IPS-18a (cell line): ENCODE data around the gene SGK1.
"Not testable (repeated sequence)": the region's sequence is repeated elsewhere in the genome, so short reads cannot be mapped to it uniquely, and the experiment has no call there.

Source experiments
- H3K27ac ChIP-seq: one replicate; pipeline ENCODE4 v1.5.1; 2013; ENCODE audit warnings: low read length
- H3K27me3 ChIP-seq: one replicate; pipeline ENCODE4 v1.6.1; 2013; ENCODE audit warnings: mild to moderate bottlenecking, low read length; ENCODE audit not compliant: control insufficient read depth, insufficient read depth
- H3K36me3 ChIP-seq: one replicate; pipeline ENCODE4 v1.6.1; 2013; ENCODE audit warnings: low read depth, low read length; ENCODE audit not compliant: control insufficient read depth
- H3K4me1 ChIP-seq: one replicate; pipeline ENCODE4 v1.6.1; 2013; ENCODE audit warnings: low read depth, low read length; ENCODE audit not compliant: control insufficient read depth
- H3K4me3 ChIP-seq: one replicate; pipeline ENCODE4 v1.5.1; 2013; ENCODE audit warnings: low read length
- H3K9ac ChIP-seq: one replicate; pipeline ENCODE4 v1.6.1; 2013; ENCODE audit warnings: mild to moderate bottlenecking, low read length, moderate library complexity
- H3K9me3 ChIP-seq: one replicate; pipeline ENCODE4 v1.6.1; 2013; ENCODE audit warnings: low read depth, low read length; ENCODE audit not compliant: control insufficient read depth

Gene SGK1

DNA sequence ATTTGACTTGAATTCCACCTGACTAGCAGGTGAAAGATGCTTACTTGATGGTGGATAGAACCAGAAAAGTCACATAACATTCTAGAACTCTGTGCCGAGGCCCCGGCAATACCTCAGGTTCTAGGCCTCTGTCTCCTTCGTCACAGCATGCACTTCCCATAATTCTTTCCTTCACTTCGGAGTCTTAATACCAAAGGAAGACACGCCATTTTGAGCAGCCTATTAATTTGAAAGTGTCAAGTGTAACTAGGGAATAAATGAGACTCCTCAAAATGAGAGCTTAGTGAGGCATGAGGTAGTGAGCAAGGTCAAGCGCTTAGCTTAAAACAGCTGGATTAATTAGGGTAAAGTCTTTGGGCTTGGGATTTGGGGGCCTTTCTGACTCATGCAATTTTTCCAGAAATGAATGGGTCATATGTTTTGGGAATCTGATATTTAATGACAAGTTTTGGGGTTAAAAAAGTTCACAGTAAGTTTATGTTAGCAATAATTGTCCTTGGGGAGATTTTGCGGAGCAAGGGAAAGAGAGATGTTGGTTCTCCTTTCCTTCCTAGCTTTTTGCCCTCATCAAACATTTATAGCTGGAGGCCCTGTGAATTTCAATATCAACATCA lies 29.1 kb upstream of the SGK1 start:
- Histone ChIP-seq H3K27me3 (no peaks in the 10 kb centered on the region), H3K36me3 (no peaks in the 10 kb centered on the region), H3K27ac (no peak overlapping the region), H3K9ac (no peak overlapping the region), H3K9me3 (no peaks in the 10 kb centered on the region), H3K4me1 (peaks cover 3% of the 10 kb centered on the region), H3K4me3 (no peak overlapping the region)

DNA sequence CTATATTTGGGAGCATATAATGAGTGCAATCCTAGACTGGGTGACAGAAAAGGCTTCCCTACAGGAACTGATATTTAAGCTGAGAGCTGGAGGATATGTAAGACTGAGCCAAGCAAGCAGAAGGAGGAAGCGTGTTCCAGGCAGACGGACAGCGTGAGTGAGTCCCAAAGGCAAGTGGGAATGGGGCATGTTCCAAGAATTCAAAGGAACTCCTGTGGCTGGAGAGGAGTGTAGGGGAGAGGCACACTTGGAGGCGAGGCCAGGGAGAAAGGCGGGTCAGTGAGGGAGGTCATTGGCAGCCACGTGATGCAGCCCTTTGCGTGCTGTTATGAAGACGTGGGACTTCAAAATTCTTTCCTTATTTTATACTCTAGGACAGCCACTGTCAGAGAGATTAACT lies 27.9 kb upstream of the SGK1 start:
- Histone ChIP-seq H3K27me3 (no peaks in the 10 kb centered on the region), H3K9ac (no peak overlapping the region), H3K36me3 (no peaks in the 10 kb centered on the region), H3K4me1 (no peaks in the 10 kb centered on the region), H3K4me3 (no peak overlapping the region), H3K27ac (no peak overlapping the region), H3K9me3 (no peaks in the 10 kb centered on the region)

DNA sequence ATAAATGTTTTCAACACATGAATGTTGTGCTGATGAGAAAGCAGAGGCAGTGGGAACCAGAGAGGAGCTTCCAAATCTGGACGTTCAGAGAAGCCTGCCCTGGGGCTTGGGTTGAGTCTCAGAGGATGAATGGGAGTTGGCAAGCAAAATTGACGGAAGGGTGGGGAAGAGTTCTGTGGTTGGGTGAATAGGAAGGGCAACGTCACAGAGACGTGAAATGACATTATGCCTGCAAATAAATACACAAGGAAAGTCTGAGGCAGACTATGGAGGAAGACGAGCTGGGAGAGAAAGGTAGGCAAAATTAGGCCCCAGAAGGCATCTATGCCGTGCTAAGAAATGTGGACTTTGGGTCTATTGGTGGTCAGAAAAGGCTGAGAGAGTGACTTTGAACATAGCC lies 25.2 kb upstream of the SGK1 start:
- Histone ChIP-seq H3K27me3 (no peaks in the 10 kb centered on the region), H3K27ac (no peak overlapping the region), H3K9ac (no peak overlapping the region), H3K36me3 (no peaks in the 10 kb centered on the region), H3K4me3 (no peak overlapping the region), H3K4me1 (no peaks in the 10 kb centered on the region), H3K9me3 (no peaks in the 10 kb centered on the region)

DNA sequence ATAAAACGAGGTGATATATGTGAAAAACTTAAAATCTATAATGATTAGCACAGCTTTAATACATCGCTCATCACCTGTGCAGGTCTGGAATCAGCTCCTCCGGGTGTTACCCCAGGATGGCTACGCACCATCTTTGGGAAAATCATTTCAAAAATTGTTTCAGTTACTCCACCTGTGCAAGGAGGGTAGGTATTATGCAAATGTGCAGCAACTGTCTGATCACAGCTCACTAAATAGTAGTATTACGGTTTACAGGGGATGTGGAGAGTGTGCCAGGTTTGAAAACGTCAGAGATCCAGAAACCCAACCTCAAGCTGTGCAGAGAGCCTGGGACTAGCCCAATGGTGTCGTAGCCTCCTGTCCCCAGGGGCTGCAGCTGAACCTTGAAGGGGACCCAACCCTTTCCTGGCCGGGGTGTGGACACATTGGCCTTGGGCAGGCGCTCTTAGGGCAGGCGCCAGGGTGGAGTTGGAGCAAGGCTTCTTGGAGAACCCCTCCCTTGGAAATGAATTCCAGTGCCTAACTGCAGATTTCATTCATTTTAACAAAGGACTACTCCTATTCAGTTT lies 24.2 kb upstream of the SGK1 start:
- H3K36me3 ChIP-seq: no peaks in the 10 kb centered on the region
- H3K4me3 ChIP-seq: no peak overlapping the region
- H3K9me3 ChIP-seq: no peaks in the 10 kb centered on the region
- no peak overlapping the region for H3K27ac ChIP-seq
- H3K9ac ChIP-seq: no peak overlapping the region
- no peaks in the 10 kb centered on the region for H3K27me3 ChIP-seq
- H3K4me1 ChIP-seq: no peaks in the 10 kb centered on the region

DNA sequence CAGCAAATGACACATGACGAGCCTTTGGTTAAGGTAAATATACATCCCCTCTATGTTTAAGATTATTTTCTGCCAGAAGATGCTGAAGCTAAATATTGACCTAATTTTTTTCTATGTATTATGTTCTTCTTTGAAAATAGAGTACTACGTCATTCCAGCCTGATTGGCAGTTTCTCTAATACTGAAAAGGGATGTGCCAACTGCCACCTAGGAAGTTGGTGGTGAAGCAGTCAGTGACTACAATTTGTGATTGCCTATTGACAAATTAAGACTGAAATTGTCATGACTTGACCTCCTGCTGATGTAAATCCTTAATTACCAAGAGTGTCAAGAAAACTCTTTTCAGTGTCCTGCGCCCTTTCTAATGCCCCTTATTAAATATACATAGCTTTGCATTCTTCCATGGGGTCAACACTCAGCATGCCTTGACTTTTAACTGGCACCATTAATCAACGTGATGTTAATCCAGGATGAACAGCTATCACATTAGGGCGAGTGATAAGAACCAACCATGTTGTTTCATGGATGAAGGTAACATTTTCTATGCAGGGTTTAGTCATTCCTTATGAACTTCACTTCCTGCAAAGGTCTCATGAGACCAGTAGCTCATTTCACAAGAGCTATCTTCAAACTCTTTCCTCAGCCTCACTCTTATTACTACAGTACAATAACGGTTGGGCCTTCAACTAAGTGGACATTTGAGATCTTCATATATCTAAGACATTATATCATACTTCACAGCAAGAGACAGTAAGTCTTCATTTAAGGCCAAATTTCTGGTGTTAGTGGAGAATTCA lies 22.5 kb upstream of the SGK1 start:
- no peaks in the 10 kb centered on the region for H3K36me3 ChIP-seq
- H3K4me3 ChIP-seq: no peak overlapping the region
- H3K4me1 ChIP-seq: no peaks in the 10 kb centered on the region
- no peak overlapping the region for H3K9ac ChIP-seq
- H3K9me3 ChIP-seq: no peaks in the 10 kb centered on the region
- no peak overlapping the region for H3K27ac ChIP-seq
- H3K27me3 ChIP-seq: no peaks in the 10 kb centered on the region

DNA sequence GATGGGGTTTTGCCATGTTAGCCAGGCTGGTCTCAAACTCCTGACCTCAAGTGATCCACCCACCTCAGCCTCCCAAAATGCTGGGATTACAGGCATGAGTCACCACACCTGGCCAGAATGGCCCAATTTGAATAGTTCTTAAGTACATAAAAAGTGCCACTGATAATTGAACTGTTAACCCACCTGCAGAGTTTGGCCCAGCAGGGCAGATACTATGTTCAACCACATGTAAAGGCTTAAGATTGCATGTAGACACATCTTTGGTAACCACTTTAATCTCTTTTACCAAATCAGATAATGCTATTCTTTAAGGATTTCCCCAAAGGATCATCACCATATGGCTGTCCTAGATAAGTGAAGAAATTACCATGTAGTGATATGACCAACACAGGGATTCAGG lies 21.3 kb upstream of the SGK1 start:
- H3K4me3 ChIP-seq: no peak overlapping the region
- no peaks in the 10 kb centered on the region for H3K4me1 ChIP-seq
- H3K27me3 ChIP-seq: no peaks in the 10 kb centered on the region
- no peak overlapping the region for H3K27ac ChIP-seq
- no peaks in the 10 kb centered on the region for H3K36me3 ChIP-seq
- no peaks in the 10 kb centered on the region for H3K9me3 ChIP-seq
- no peak overlapping the region for H3K9ac ChIP-seq

DNA sequence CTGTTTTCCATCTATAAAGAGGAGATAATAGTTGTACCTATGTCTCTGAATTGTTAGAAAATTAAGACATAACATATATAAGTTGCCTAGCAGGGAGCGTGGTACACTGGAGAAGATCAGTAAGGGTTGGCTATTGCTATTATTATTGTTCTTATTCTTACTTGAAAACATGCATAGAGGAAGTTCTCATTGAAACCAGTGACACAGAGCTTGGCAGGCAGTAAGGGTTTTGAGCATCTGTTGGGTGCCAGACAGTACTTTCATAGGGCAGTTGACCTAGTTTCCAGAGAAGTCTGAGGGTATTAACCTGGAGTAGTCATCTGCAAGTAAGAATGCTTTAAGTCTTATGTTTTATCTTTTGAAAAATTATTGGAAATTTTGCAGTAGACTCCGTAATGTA lies 13.3 kb upstream of the SGK1 start:
- H3K27me3 ChIP-seq: no peaks in the 10 kb centered on the region
- H3K27ac ChIP-seq: no peak overlapping the region
- H3K9ac ChIP-seq: no peak overlapping the region

DNA sequence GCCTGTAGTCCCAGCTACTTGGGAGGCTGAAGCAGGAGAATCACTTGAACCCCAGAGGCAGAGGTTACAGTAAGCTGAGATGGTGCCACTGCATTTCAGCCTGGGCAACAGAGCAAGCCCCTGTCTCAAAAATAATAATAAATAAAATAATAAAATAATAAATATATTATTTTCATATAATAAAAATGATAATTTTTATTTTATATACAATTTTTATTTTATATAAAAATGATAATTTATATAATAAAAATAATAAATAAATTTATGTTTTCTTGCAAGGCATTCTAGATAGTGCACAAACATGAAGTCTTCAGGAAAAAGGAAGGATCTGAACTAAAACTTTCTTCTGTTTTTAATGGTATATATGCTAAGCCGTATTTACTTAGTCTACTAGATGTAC lies 12.6 kb upstream of the SGK1 start:
- H3K4me1 ChIP-seq: no peaks in the 10 kb centered on the region
- H3K9ac ChIP-seq: no peak overlapping the region
- H3K36me3 ChIP-seq: no peaks in the 10 kb centered on the region
- H3K27ac ChIP-seq: no peak overlapping the region
- no peaks in the 10 kb centered on the region for H3K9me3 ChIP-seq
- H3K4me3 ChIP-seq: no peak overlapping the region
- H3K27me3 ChIP-seq: no peaks in the 10 kb centered on the region

More for the DNA sequence above, 13.3 kb upstream of the SGK1 start:
- H3K4me3 ChIP-seq: no peak overlapping the region
- H3K9me3 ChIP-seq: no peaks in the 10 kb centered on the region
- H3K36me3 ChIP-seq: no peaks in the 10 kb centered on the region
- no peaks in the 10 kb centered on the region for H3K4me1 ChIP-seq

DNA sequence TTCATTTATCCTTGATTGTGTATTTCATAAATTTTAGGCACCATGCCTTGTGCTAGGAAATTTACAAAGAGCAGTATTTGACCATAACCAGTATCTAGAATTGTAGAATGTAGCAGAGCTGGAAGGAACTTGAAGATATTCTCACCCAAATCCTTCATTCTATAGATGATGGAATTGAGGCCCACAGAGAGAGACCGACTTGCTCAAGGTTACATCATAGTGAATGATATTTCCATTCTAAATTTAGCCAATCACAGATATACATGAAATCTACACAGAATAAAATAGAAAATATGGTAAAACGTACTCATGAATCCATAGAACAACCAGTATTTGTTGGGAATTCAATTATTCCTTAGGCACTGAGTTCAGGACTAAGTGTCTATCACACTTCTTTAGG lies 10.9 kb upstream of the SGK1 start:
- Histone ChIP-seq H3K9me3 (no peaks in the 10 kb centered on the region), H3K27me3 (no peaks in the 10 kb centered on the region), H3K36me3 (no peaks in the 10 kb centered on the region), H3K27ac (no peak overlapping the region), H3K4me1 (no peaks in the 10 kb centered on the region), H3K4me3 (no peak overlapping the region), H3K9ac (no peak overlapping the region)

DNA sequence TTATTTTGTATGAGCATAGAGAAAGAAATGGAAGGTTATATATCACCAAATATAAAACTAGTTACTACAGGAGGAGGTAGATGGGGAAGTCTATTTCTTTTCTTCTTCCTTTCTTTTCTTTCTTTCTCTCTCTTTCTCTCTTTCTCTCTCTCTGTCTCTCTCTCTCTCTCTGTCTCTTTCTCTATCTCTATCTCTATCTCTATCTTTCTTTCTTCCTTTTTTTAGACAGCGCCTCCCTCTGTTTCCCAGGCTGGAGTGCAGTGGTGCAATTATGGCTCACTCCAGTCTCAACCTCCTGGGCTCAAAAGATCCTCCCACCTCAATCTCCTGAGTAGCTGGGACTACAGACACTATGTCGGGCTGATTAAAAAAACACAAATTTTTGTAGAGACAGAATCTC lies 10.2 kb upstream of the SGK1 start:
- Histone ChIP-seq H3K9ac (no peak overlapping the region), H3K27me3 (no peaks in the 10 kb centered on the region), H3K4me3 (no peak overlapping the region), H3K9me3 (no peaks in the 10 kb centered on the region), H3K36me3 (no peaks in the 10 kb centered on the region), H3K4me1 (no peaks in the 10 kb centered on the region), H3K27ac (no peak overlapping the region)

DNA sequence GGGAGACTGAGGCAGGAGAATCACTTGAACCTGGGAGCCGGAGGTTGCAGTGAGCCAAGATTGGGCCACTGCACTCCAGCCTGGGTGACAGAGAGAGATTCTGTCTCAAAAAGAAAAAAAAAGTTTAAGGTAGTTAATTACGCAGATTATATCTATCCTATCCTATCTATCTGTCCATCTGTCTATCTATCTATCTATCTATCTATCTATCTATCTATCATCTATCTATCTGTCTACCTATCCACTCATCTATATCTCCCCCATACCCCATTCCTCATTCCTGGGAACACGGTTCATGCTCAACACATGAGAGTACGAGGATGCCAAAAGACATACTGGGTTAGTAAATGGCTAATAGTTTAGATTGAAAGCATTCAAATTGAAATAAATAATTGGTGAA lies 8.3 kb upstream of the SGK1 start:
- H3K4me3 ChIP-seq, H3K27ac ChIP-seq, H3K27me3 ChIP-seq, H3K9me3 ChIP-seq, H3K36me3 ChIP-seq, H3K4me1 ChIP-seq, H3K9ac ChIP-seq: not testable (repeated sequence)

DNA sequence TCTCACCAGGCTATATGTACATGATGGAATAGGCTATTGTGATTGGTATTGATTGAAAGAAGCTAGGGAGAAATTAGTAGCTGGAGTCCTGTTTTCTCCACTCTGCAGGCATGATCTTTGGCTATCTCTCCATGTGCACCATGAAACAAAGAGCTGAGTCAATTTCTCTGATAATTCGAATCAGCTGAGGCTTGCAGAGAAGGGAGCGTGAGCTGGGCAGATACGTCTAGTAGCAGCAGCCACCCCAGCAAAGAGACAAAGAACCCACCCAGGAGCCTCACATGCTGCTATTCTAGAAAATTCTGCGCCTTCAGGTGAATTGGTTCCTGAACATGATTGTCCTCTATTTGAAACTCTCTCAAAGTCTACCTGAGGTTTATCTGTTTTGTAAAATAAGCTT lies 6.9 kb upstream of the SGK1 start:
- Histone ChIP-seq H3K36me3 (no peaks in the 10 kb centered on the region), H3K27me3 (no peaks in the 10 kb centered on the region), H3K27ac (no peak overlapping the region), H3K9me3 (no peaks in the 10 kb centered on the region), H3K4me1 (no peaks in the 10 kb centered on the region), H3K9ac (no peak overlapping the region), H3K4me3 (no peak overlapping the region)
